Sigmoid colon (tissue), 7 donors: ENCODE data around the gene RUNDC3A. TPM values are rescaled to one million over a fixed set of nuclear protein-coding genes. Genes with fewer than 3 reads are reported as not detected.

Experiments used
- DNase-seq: peaks from one replicate; pipeline ENCODE4 v3.0.0-alpha.2; 2019
- H3K27ac ChIP-seq, 4 donors: fragments of 200-600 bp; sonication (generic); one replicate each; pipeline ENCODE4 v1.5.1; 2016 to 2019; ENCODE audit warnings: mild to moderate bottlenecking in 1 of 4
- H3K27me3 ChIP-seq, 3 donors: fragments of 200-600 bp; sonication (generic); one replicate each; pipeline ENCODE4 v1.5.1; 2019; ENCODE audit warnings: mild to moderate bottlenecking in 1 of 3
- H3K36me3 ChIP-seq, 4 donors: fragments of 200-600 bp; sonication (generic); one replicate each; pipeline ENCODE4 v1.5.1; 2016 to 2019
- H3K4me1 ChIP-seq, 4 donors: fragments of 200-600 bp; sonication (generic); one replicate each; pipeline ENCODE4 v1.5.1; 2017 to 2019
- H3K4me3 ChIP-seq, 4 donors: fragments of 200-600 bp; sonication (generic); one replicate each; pipeline ENCODE4 v1.5.1; 2017 to 2019; ENCODE audit warnings: mild to moderate bottlenecking in 2 of 4, moderate library complexity in 1 of 4
- H3K9me3 ChIP-seq, 4 donors: fragments of 200-600 bp in 3 of 4; sonication (generic) in 3 of 4; one replicate each; pipeline versions ENCODE4 v1.5.1 to v1.6.1; 2013 to 2019
- CTCF ChIP-seq, 4 experiments: fragments of 450-650 bp in 3 of 4; fragments of 200-600 bp in 1 of 4; IDR thresholded peaks; one replicate each; pipeline ENCODE4 v1.5.1; 2016 to 2019; ENCODE audit warnings: antibody characterized with exemption in 4 of 4, mild to moderate bottlenecking in 3 of 4, moderate library complexity in 2 of 4
- EP300 ChIP-seq, 4 donors: sonication (generic); formaldehyde crosslinking; IDR thresholded peaks; one replicate each; pipeline ENCODE4 v1.6.1; 2017; ENCODE audit warnings: antibody characterized with exemption in 4 of 4
- POLR2A ChIP-seq, 2 donors: fragments of 450-650 bp; IDR thresholded peaks; one replicate each; pipeline ENCODE4 v1.6.1; 2016; ENCODE audit warnings: antibody characterized with exemption in 2 of 2, mild to moderate bottlenecking in 2 of 2, moderate library complexity in 2 of 2
- POLR2AphosphoS5 ChIP-seq, 4 donors: sonication (generic); formaldehyde crosslinking; IDR thresholded peaks; one replicate each; pipeline ENCODE4 v1.6.1; 2017; ENCODE audit warnings: antibody characterized with exemption in 4 of 4
- WGBS, 2 donors: extraction: QIAGEN DNeasy Blood & Tissue Kit; methylation state at CpG; one replicate each; pipeline ENCODE4 v1.1.7; 2013; 5-methylcytosine and 5-hydroxymethylcytosine counted together
- intact Hi-C: fragments of 100-400 bp; cut with DNase I; formaldehyde crosslinking; loops from one replicate; pipeline ENCODE4 v1.15.1; 2023
- polyA plus RNA-seq, 3 donors: library from polyadenylated mRNA; stranded (reverse); fragments of 200-250 nt; gene quantifications; one replicate each; pipeline ENCODE4 v1.2.3, GENCODE V29; 2013
- total RNA-seq, 4 donors: library from RNA; depleted of rRNA; stranded (reverse); fragments of >200 nt; gene quantifications; one replicate each; pipeline ENCODE4 v1.1.0, GENCODE V29; 2016
- donor health status: healthy with polysubstance abuse.
- donor health status: Bipolar disorder and iron deficiency.
- donor health status: healthy.

RUNDC3A gene
- total and polyA plus RNA-seq, 7 donors: 0.46 to 10.5 (median 2.5) TPM

- no peak for TF ChIP-seq CTCF (IDR thresholded peaks at IDR 0.05)
- TF ChIP-seq POLR2A (IDR thresholded peaks at IDR 0.05): no peak
- TF ChIP-seq EP300 (IDR thresholded peaks at IDR 0.05): no peak
- no peak for TF ChIP-seq POLR2AphosphoS5 (IDR thresholded peaks at IDR 0.05)
- intact Hi-C loops: no loop called here
Observed at GRCh38 chr17:44269535-44270240, 38.7 kb upstream of the RUNDC3A start.

GRCh38 chr17:44272321-44272951 lies 36.0 kb upstream of the RUNDC3A start:
- no peak overlapping the region for H3K4me3 ChIP-seq
- no peak for DNase-seq
- no peak overlapping the region for H3K27ac ChIP-seq
- no peaks in the 10 kb centered on the region for H3K9me3 ChIP-seq
- intact Hi-C loops: no loop called here
- H3K36me3 ChIP-seq: no peaks in the 10 kb centered on the region
- TF ChIP-seq CTCF (IDR thresholded peaks at IDR 0.05) (no peak), POLR2AphosphoS5 (IDR thresholded peaks at IDR 0.05) (no peak), POLR2A (IDR thresholded peaks at IDR 0.05) (no peak), EP300 (IDR thresholded peaks at IDR 0.05) (no peak)
- no peaks in the 10 kb centered on the region for H3K4me1 ChIP-seq
- 38 to 59% methylated on average over 13 of the region's 13 CpGs for WGBS, 2 donors
- H3K27me3 ChIP-seq: peaks cover 0 to 8% (median 0%) of the 10 kb centered on the region in 3 donors

More at GRCh38 chr17:44269535-44270240, 38.7 kb upstream of the RUNDC3A start:
- Histone ChIP-seq H3K4me1 (no peaks in the 10 kb centered on the region), H3K36me3 (no peaks in the 10 kb centered on the region), H3K27me3 (peaks cover 0 to 8% (median 0%) of the 10 kb centered on the region in 3 donors), H3K27ac (no peak overlapping the region), H3K4me3 (no peak overlapping the region), H3K9me3 (no peaks in the 10 kb centered on the region)
- WGBS, 2 donors: 48 to 71% methylated on average over 7 of the region's 7 CpGs
- no peak for DNase-seq

GRCh38 chr17:44272954-44273353 lies 35.4 kb upstream of the RUNDC3A start:
- Histone ChIP-seq H3K9me3 (no peaks in the 10 kb centered on the region), H3K27ac (no peak overlapping the region), H3K36me3 (no peaks in the 10 kb centered on the region), H3K27me3 (peaks cover 0 to 8% (median 0%) of the 10 kb centered on the region in 3 donors), H3K4me1 (no peaks in the 10 kb centered on the region), H3K4me3 (no peak overlapping the region)
- WGBS, 2 donors: 80 to 81% methylated on average over 6 of the region's 6 CpGs
- intact Hi-C loops: no loop called here
- no peak for DNase-seq
- TF ChIP-seq EP300 (IDR thresholded peaks at IDR 0.05): no peak
- no peak for TF ChIP-seq CTCF (IDR thresholded peaks at IDR 0.05)
- TF ChIP-seq POLR2A (IDR thresholded peaks at IDR 0.05): no peak
- TF ChIP-seq POLR2AphosphoS5 (IDR thresholded peaks at IDR 0.05): no peak

- H3K27ac ChIP-seq: no peak overlapping the region
- intact Hi-C loops: no loop called here
- H3K9me3 ChIP-seq: no peaks in the 10 kb centered on the region
- 92 to 94% methylated on average over 5 of the region's 5 CpGs for whole genome bisulfite sequencing, 2 donors
- H3K4me1 ChIP-seq: no peaks in the 10 kb centered on the region
- H3K27me3 ChIP-seq: peaks cover 0 to 8% (median 0%) of the 10 kb centered on the region in 3 donors
- H3K4me3 ChIP-seq: no peak overlapping the region
- no peak for DNase-seq
- TF ChIP-seq CTCF (IDR thresholded peaks at IDR 0.05) (no peak), EP300 (IDR thresholded peaks at IDR 0.05) (no peak), POLR2A (IDR thresholded peaks at IDR 0.05) (no peak), POLR2AphosphoS5 (IDR thresholded peaks at IDR 0.05) (no peak)
- no peaks in the 10 kb centered on the region for H3K36me3 ChIP-seq
Observed at GRCh38 chr17:44273607-44274006, 34.8 kb upstream of the RUNDC3A start.
